Fibroblast of mammary gland (primary cell): ENCODE data around the gene ATRIP.

Experiments
- DNase-seq: peaks from one replicate; pipeline ENCODE4 v3.0.0-alpha.2; 2010; ENCODE audit warnings: low read depth
- H3K4me3 ChIP-seq: 2 replicates; pipeline ENCODE4 v1.5.1; 2011; ENCODE audit warnings: low read depth, mild to moderate bottlenecking, low read length, moderate library complexity; ENCODE audit not compliant: control insufficient read depth
- TF ChIP-seq, protein P1 (sequence below): conservative IDR thresholded peaks from 2 replicates; pipeline ENCODE4 v1.5.1; 2011; ENCODE audit warnings: low read depth, low read length, inconsistent platforms; ENCODE audit not compliant: control insufficient read depth, insufficient read depth

The ATRIP gene

GRCh38 chr3:48503401-48504050, 57.0 kb downstream of the ATRIP start:
- H3K4me3 ChIP-seq: peak overlapping the region; percentile 68
- DNase-seq: peak; percentile 55
- TF ChIP-seq, protein P1, sequence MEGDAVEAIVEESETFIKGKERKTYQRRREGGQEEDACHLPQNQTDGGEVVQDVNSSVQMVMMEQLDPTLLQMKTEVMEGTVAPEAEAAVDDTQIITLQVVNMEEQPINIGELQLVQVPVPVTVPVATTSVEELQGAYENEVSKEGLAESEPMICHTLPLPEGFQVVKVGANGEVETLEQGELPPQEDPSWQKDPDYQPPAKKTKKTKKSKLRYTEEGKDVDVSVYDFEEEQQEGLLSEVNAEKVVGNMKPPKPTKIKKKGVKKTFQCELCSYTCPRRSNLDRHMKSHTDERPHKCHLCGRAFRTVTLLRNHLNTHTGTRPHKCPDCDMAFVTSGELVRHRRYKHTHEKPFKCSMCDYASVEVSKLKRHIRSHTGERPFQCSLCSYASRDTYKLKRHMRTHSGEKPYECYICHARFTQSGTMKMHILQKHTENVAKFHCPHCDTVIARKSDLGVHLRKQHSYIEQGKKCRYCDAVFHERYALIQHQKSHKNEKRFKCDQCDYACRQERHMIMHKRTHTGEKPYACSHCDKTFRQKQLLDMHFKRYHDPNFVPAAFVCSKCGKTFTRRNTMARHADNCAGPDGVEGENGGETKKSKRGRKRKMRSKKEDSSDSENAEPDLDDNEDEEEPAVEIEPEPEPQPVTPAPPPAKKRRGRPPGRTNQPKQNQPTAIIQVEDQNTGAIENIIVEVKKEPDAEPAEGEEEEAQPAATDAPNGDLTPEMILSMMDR: no peak

DNA sequence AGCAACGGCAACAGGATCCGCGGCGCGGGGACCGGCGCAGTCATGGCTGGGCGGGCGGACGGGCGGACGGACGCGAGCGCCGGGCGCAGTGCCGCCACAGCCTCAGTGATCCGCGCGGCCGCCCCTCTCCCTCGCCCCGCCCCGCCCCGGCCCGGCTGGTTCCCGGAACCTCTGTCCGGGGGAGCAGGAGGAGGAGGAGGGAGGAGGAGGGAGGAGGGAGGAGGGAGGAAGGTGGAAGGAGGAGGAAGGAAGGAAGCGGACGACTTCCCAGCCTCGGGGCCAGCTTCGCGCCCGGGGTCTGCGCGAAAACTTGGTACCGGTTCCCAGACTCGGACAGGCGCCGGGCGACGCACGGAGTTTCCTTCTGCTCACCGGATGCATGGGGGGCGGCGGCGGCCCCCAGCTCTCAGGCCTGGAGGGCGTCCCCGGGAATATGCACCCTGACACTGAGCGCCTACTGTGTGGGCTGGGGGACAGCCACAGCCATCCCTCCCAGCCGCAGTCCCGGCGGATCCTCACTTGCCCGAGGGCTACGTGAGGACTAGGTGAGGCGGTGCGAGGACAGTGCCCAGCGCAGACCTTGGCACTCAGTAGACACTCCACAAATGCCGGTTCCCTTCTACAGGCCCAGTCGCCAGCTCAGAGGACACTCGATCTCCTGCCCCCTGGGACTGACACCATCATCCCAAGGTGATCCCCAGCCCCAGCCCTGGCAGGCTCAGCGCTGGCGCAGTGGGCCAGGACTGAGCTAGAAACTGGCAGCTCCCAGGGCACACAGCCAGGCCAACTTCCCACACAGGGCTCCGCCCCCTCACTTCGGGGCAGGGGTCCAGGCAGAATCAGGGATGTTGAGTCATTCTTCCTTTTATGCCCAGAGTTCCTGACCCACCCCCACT, 57.8 kb downstream of the ATRIP start, which contains the start of gene SHISA5:
TSS of gene SHISA5 (minus strand) at position 124 of the 896 bp plus-strand sequence. CDS start at position 44, 80 bp downstream.
- TF ChIP-seq, protein P1: no peak
- peak; percentile 71 for DNase-seq
- peak within 1 kb of the TSS; percentile 68 for H3K4me3 ChIP-seq

- no peak for DNase-seq
- TF ChIP-seq, protein P1: no peak
- H3K4me3 ChIP-seq: no peak overlapping the region
These were observed 58.6 kb downstream of the ATRIP start for GRCh38 chr3:48505146-48505545.

GRCh38 chr3:48505968-48506504, 59.5 kb downstream of the ATRIP start:
- H3K4me3 ChIP-seq: no peak overlapping the region
- no peak for DNase-seq
- TF ChIP-seq, protein P1: no peak

DNA sequence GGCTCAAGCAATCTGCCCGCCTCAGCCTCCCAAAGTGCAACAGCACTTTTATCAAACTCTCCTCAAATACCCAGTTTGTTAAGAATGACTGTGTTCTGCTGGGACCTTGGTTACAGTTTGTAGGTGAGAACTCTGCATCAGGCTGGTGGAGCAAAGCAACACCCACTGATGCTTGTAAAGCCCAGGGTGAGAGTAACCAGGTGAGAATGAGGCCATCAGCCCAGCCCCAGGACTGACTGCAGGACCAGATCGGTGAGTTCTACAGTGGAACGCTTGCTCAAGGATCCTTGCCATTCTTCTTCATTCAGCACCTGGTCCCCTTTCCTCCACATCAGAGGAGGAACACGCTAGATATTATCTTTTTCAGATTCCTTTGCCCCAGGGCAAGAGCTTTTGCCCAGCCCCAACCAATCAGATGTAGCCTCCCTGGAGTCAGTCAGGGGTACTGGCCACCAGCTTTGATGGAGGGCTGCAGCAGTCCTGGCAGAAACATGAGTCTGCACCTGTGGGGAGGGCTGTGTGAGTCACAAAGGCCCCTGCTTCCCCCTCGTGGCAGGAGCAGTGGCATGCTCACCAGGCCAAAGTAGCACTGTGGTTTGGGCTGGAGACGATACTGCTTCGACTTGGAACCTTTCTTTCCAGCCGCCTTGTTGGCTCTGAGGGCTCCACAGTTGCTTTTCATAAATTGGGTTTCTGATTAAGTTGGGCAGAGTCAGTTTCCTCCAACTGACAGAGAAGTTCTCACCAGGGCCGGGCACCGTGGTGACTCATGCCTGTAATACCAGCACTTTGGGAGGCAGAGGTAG, 60.9 kb downstream of the ATRIP start:
- DNase-seq: peak; percentile 55
- H3K4me3 ChIP-seq: no peak overlapping the region
- TF ChIP-seq, protein P1: peak; percentile 22

GRCh38 chr3:48511551-48511950, 65.0 kb downstream of the ATRIP start:
- TF ChIP-seq, protein P1: no peak
- no peak for DNase-seq
- no peak overlapping the region for H3K4me3 ChIP-seq
